ENCODE data around the gene SLC39A3.

SLC39A3 gene

GRCh38 chr19:2685204-2685704, 54.6 kb downstream of the SLC39A3 start:
- TF ChIP-seq FOXM1 (IDR thresholded peaks at IDR 0.05; ENCODE audit: borderline replicate concordance, low read depth): no peak
- TF ChIP-seq USF1 (IDR thresholded peaks at IDR 0.05): no peak
- TF ChIP-seq ZBTB7A (IDR thresholded peaks at IDR 0.05; ENCODE audit: low read depth): no peak
- no peak for TF ChIP-seq TAF1 (IDR thresholded peaks at IDR 0.05; ENCODE audit: low read depth)
- no peak for TF ChIP-seq RAD21 (IDR thresholded peaks at IDR 0.05; ENCODE audit: low read depth)
- TF ChIP-seq YY1 (IDR thresholded peaks at IDR 0.05; ENCODE audit: low read depth): no peak
- no peak for TF ChIP-seq CEBPB (IDR thresholded peaks at IDR 0.05)
- TF ChIP-seq MAX (IDR thresholded peaks at IDR 0.05): no peak

- TF ChIP-seq ZBTB7A (IDR thresholded peaks at IDR 0.05; ENCODE audit: low read depth) (no peak), TCF12 (IDR thresholded peaks at IDR 0.05; ENCODE audit: low read depth) (no peak), EGR1 (IDR thresholded peaks at IDR 0.05) (no peak), RAD21 (IDR thresholded peaks at IDR 0.05; ENCODE audit: low read depth) (no peak), CREB1 (IDR thresholded peaks at IDR 0.05; ENCODE audit: low read depth) (no peak), MAX (IDR thresholded peaks at IDR 0.05) (no peak), CEBPB (IDR thresholded peaks at IDR 0.05) (no peak), TAF1 (IDR thresholded peaks at IDR 0.05; ENCODE audit: low read depth) (no peak), REST (IDR thresholded peaks at IDR 0.05; ENCODE audit: low read depth) (no peak), EP300 (IDR thresholded peaks at IDR 0.05; ENCODE audit: borderline replicate concordance) (no peak), TEAD4 (IDR thresholded peaks at IDR 0.05) (no peak), USF1 (IDR thresholded peaks at IDR 0.05) (no peak), FOXM1 (IDR thresholded peaks at IDR 0.05; ENCODE audit: borderline replicate concordance, low read depth) (no peak), YY1 (IDR thresholded peaks at IDR 0.05; ENCODE audit: low read depth) (no peak), NFIC (IDR thresholded peaks at IDR 0.05) (no peak)
Measured at GRCh38 chr19:2683430-2684003, 56.3 kb downstream of the SLC39A3 start.

Measured in Ishikawa (cell line).